Pancreas (tissue), 10 donors: ENCODE data around the gene WRNIP1. TPM values are rescaled to one million over a fixed set of nuclear protein-coding genes. Genes with fewer than 3 reads are reported as not detected.
"Not testable (repeated sequence)": the region's sequence is repeated elsewhere in the genome, so short reads cannot be mapped to it uniquely, and the experiment has no call there.

Experiments used
- ATAC-seq, 4 donors: fragments of 200-7000 bp; cut with Tn5 transposase; one replicate each; pipeline versions ENCODE4 v1.8.0 to v1.9.1; 2020; ENCODE audit warnings: mild to moderate bottlenecking in 4 of 4, moderate library complexity in 4 of 4
- DNase-seq, 6 donors: peaks; one replicate each; pipeline ENCODE4 v3.0.0-alpha.2; 2020
- FAIRE-seq: peaks from 2 replicates; lab custom pipeline; 2012; peaks lifted over from hg19 to GRCh38; lab: Jason Lieb, UNC
- H3K27ac ChIP-seq, 4 donors: fragments of 200-600 bp; sonication (generic); 1 replicate in 3 of 4; 2 replicates in 1 of 4; pipeline versions ENCODE4 v1.5.0 to v1.8.0; 2020
- H3K27me3 ChIP-seq, 4 donors: fragments of 200-600 bp; one replicate each; pipeline ENCODE4 v1.8.0; 2021
- H3K36me3 ChIP-seq, 3 donors: fragments of 200-600 bp; sonication (generic) in 1 of 3; one replicate each; pipeline versions ENCODE4 v1.5.0 to v1.8.0; 2020 to 2021
- H3K4me1 ChIP-seq, 3 donors: fragments of 200-600 bp; one replicate each; pipeline ENCODE4 v1.8.0; 2021
- H3K4me3 ChIP-seq, 4 donors: fragments of 200-600 bp; sonication (generic) in 2 of 4; one replicate each; pipeline versions ENCODE4 v1.5.0 to v1.8.0; 2020 to 2021
- H3K9me3 ChIP-seq, 4 donors: fragments of 200-600 bp; one replicate each; pipeline ENCODE4 v1.8.0; 2021
- CTCF ChIP-seq, 4 donors: fragments of 200-600 bp; sonication (generic) in 3 of 4; IDR thresholded peaks; one replicate each; pipeline versions ENCODE4 v1.5.0 to v1.8.0; 2021; ENCODE audit warnings: antibody characterized with exemption in 4 of 4
- WGBS, 2 donors: extraction: QIAGEN DNeasy Blood & Tissue Kit; methylation state at CpG; one replicate each; pipeline ENCODE4 v1.1.7; 2013; 5-methylcytosine and 5-hydroxymethylcytosine counted together
- intact Hi-C, 3 donors: fragments of 100-400 bp; cut with DNase I; formaldehyde crosslinking; loops; one replicate each; pipeline versions ENCODE4 v1.11.1 to v1.14.2; 2022
- polyA plus RNA-seq, 2 donors: library from polyadenylated mRNA; stranded (reverse); fragments of 200-250 nt; gene quantifications; one replicate each; pipeline ENCODE4 v1.2.3, GENCODE V29; 2013
- total RNA-seq, 6 donors: library from RNA; stranded (reverse); fragmentation: NEBNext Ultra II Directional in 4 of 6; extraction: Animal tissue kit (Norgen Biotek cat#: 25700) in 4 of 6; gene quantifications; one replicate each; pipeline versions ENCODE4 v1.2.1 to v1.2.4, GENCODE V29; 2021 to 2023
- donor health status: healthy with polysubstance abuse.
- donor health status: DM: no; HTN: no; CAD: no; lungs with moderate emphysema.
- donor health status: DM: no; HTN: no; CAD: no.
- donor health status: control.
- donor health status: control.
- donor health status: Bipolar disorder and iron deficiency.
- donor health status: DM: yes; HTN: yes; CAD: no.
- donor health status: DM: no; HTN: no; CAD: no.
- donor health status: DM: no; HTN: no; CAD: no.
- donor health status: DM: yes; HTN: yes; CAD: no.

WRNIP1 gene
- total and polyA plus RNA-seq, 8 donors, result 19.2 to 45.7 (median 23.8) TPM

GRCh38 chr6:2756687-2757224, 8.4 kb upstream of the WRNIP1 start:
- Histone ChIP-seq H3K27ac (no peak overlapping the region), H3K4me3 (no peak overlapping the region), H3K4me1 (no peaks in the 10 kb centered on the region), H3K27me3 (no peaks in the 10 kb centered on the region), H3K36me3 (no peaks in the 10 kb centered on the region), H3K9me3 (no peaks in the 10 kb centered on the region)
- DNase-seq, result no peak
- 78 to 86% methylated on average over 3 of the region's 3 CpGs for WGBS, 2 donors
- ATAC-seq, result no peak
- TF ChIP-seq CTCF (IDR thresholded peaks at IDR 0.05), result no peak
- no peak for FAIRE-seq
- intact Hi-C loops, result no loop called here

GRCh38 chr6:2758980-2759379, 6.2 kb upstream of the WRNIP1 start:
- Histone ChIP-seq H3K4me3 (no peak overlapping the region), H3K36me3 (no peaks in the 10 kb centered on the region), H3K9me3 (no peaks in the 10 kb centered on the region), H3K27me3 (no peaks in the 10 kb centered on the region), H3K27ac (no peak overlapping the region), H3K4me1 (no peaks in the 10 kb centered on the region)
- WGBS, 2 donors, result 63 to 71% methylated on average over 3 of the region's 3 CpGs
- TF ChIP-seq CTCF (IDR thresholded peaks at IDR 0.05), result no peak
- DNase-seq, result no peak
- ATAC-seq, result no peak
- intact Hi-C loops, result no loop called here
- FAIRE-seq, result no peak

- no peak overlapping the region for H3K27ac ChIP-seq
- 63 to 65% methylated on average over 8 of the region's 8 CpGs for WGBS, 2 donors
- no peaks in the 10 kb centered on the region for H3K27me3 ChIP-seq
- peaks cover 0 to 3% (median 0%) of the 10 kb centered on the region in 3 donors for H3K4me1 ChIP-seq
- H3K9me3 ChIP-seq, result no peaks in the 10 kb centered on the region
- no peak for DNase-seq
- H3K4me3 ChIP-seq, result no peak overlapping the region
- no peaks in the 10 kb centered on the region for H3K36me3 ChIP-seq
- FAIRE-seq, result no peak
- TF ChIP-seq CTCF (IDR thresholded peaks at IDR 0.05), result peak in 2 of 4 donors; percentile 19 to 29
- intact Hi-C loops, result no loop called here
- ATAC-seq, result no peak
These were observed 4.0 kb upstream of the WRNIP1 start for GRCh38 chr6:2760882-2761842.

- intact Hi-C loops, H3K27me3 ChIP-seq, FAIRE-seq, H3K36me3 ChIP-seq, H3K4me1 ChIP-seq, ATAC-seq, H3K4me3 ChIP-seq, DNase-seq, H3K9me3 ChIP-seq, H3K27ac ChIP-seq: not testable (repeated sequence)
- WGBS, 2 donors, result 77 to 84% methylated on average over 4 of the region's 4 CpGs
These were observed 2.3 kb upstream of the WRNIP1 start for GRCh38 chr6:2762868-2763267.

- ATAC-seq (no peak), FAIRE-seq (no peak), DNase-seq (peak in 5 of 6 donors; percentile 28 to 81 (median 56))
- intact Hi-C loops, result no loop called here
- peak overlapping the region in 1 of 4 donors; percentile 87 for H3K27ac ChIP-seq
- 95% methylated on average over 35 to 36 of the region's 36 CpGs for WGBS, 2 donors
- no peaks in the 10 kb centered on the region for H3K9me3 ChIP-seq
- TF ChIP-seq CTCF (IDR thresholded peaks at IDR 0.05), result no peak
- H3K36me3 ChIP-seq, result no peaks in the 10 kb centered on the region
- peaks cover 6 to 15% (median 6%) of the 10 kb centered on the region in 3 donors for H3K4me1 ChIP-seq
- no peak overlapping the region for H3K4me3 ChIP-seq
- no peaks in the 10 kb centered on the region for H3K27me3 ChIP-seq
These were observed 1.8 kb upstream of the WRNIP1 start for GRCh38 chr6:2763345-2763841.
